Measurements from ENCODE around the gene MAP3K4.
"Not testable (repeated sequence)": the region's sequence is repeated elsewhere in the genome, so short reads cannot be mapped to it uniquely, and the experiment has no call there.

The MAP3K4 gene

GRCh38 chr6:160965893-160966292 lies 25.7 kb upstream of the MAP3K4 start:
- no peak overlapping the region for H3K27ac ChIP-seq
- TF ChIP-seq ZFX (IDR thresholded peaks at IDR 0.05) = no peak
- TF ChIP-seq CTCF (conservative IDR thresholded peaks at IDR 0.05) = no peak

GRCh38 chr6:160966493-160967229 lies 24.9 kb upstream of the MAP3K4 start:
- TF ChIP-seq ZFX (IDR thresholded peaks at IDR 0.05) = no peak
- TF ChIP-seq CTCF (conservative IDR thresholded peaks at IDR 0.05) = no peak
- no peak overlapping the region for H3K27ac ChIP-seq

GRCh38 chr6:160967351-160967750 lies 24.2 kb upstream of the MAP3K4 start:
- TF ChIP-seq ZFX (IDR thresholded peaks at IDR 0.05) = no peak
- no peak for TF ChIP-seq CTCF (conservative IDR thresholded peaks at IDR 0.05)
- no peak overlapping the region for H3K27ac ChIP-seq

- TF ChIP-seq CTCF (conservative IDR thresholded peaks at IDR 0.05) (no peak), ZFX (IDR thresholded peaks at IDR 0.05) (no peak)
- no peak overlapping the region for H3K27ac ChIP-seq
Measured at GRCh38 chr6:160967833-160968232, 23.7 kb upstream of the MAP3K4 start.

GRCh38 chr6:160971171-160971570 lies 20.4 kb upstream of the MAP3K4 start:
- no peak for TF ChIP-seq ZFX (IDR thresholded peaks at IDR 0.05)
- TF ChIP-seq CTCF (conservative IDR thresholded peaks at IDR 0.05) = no peak
- no peak overlapping the region for H3K27ac ChIP-seq

GRCh38 chr6:160972111-160972510 lies 19.5 kb upstream of the MAP3K4 start:
- TF ChIP-seq CTCF (conservative IDR thresholded peaks at IDR 0.05) (no peak), ZFX (IDR thresholded peaks at IDR 0.05) (no peak)
- no peak overlapping the region for H3K27ac ChIP-seq

GRCh38 chr6:160972594-160972993 lies 19.0 kb upstream of the MAP3K4 start:
- H3K27ac ChIP-seq = not testable (repeated sequence)
